Caco-2 (cell line): ENCODE results near the gene SYNGR1. TPM values are rescaled to one million over a fixed set of nuclear protein-coding genes. Genes with fewer than 3 reads are reported as not detected.

Experiments used
- BruUV-seq: library from RNA; stranded (reverse); fragments of 400-500 nt; replicated peaks from 2 replicates; lab custom pipeline; 2021; lab: Mats Ljungman, UMichigan
- CTCF ChIA-PET: fragments of 300-600 bp; sonication (Branson Sonifier 250); formaldehyde crosslinking; loops from one replicate; lab custom pipeline; 2022; ENCODE audit warnings: antibody characterized with exemption; lab: Charles Lee
- POLR2A ChIA-PET: fragments of 300-600 bp; sonication (Branson Sonifier 250); formaldehyde crosslinking; loops from one replicate; lab custom pipeline; 2022; ENCODE audit warnings: antibody characterized with exemption; lab: Charles Lee
- DNase-seq, 2 experiments: peaks; one replicate each; pipeline versions ENCODE4 v3.0.0 to v3.0.0-alpha.2; 2020 to 2022
- H3K27me3 ChIP-seq: replicated peaks from 2 replicates; pipeline ENCODE4 v1.6.0; 2011; ENCODE audit warnings: low read length; ENCODE audit not compliant: control insufficient read depth, insufficient read depth
- H3K36me3 ChIP-seq: 2 replicates; pipeline ENCODE4 v1.5.1; 2011; ENCODE audit warnings: low read length; ENCODE audit not compliant: control insufficient read depth, insufficient read depth
- H3K4me1 ChIP-seq: fragments of 250-450 bp; sonication (Bioruptor Pico); 2 replicates; pipeline ENCODE4 v1.5.1; 2020; ENCODE audit warnings: mild to moderate bottlenecking
- H3K4me3 ChIP-seq: 2 replicates; pipeline ENCODE4 v1.5.1; 2011; ENCODE audit warnings: low read depth, mild to moderate bottlenecking, control low read depth, low read length
- H3K9me3 ChIP-seq: fragments of 250-450 bp; sonication (Bioruptor Pico); 2 replicates; pipeline ENCODE4 v1.5.1; 2020; ENCODE audit warnings: mild to moderate bottlenecking, moderate library complexity
- H3K27ac Mint-ChIP-seq: one replicate; pipeline ENCODE4 v1.8.0; 2022; ENCODE audit warnings: mixed read lengths; ENCODE audit not compliant: unreplicated experiment
- H3K27me3 Mint-ChIP-seq: one replicate; pipeline ENCODE4 v1.8.0; 2022; ENCODE audit warnings: mixed read lengths; ENCODE audit not compliant: insufficient read depth, unreplicated experiment
- H3K36me3 Mint-ChIP-seq: one replicate; pipeline ENCODE4 v1.8.0; 2022; ENCODE audit warnings: mild to moderate bottlenecking, mixed read lengths; ENCODE audit not compliant: insufficient read depth, unreplicated experiment
- H3K4me1 Mint-ChIP-seq: one replicate; pipeline ENCODE4 v1.8.0; 2022; ENCODE audit warnings: low read depth, mixed read lengths; ENCODE audit not compliant: unreplicated experiment
- H3K4me3 Mint-ChIP-seq: one replicate; pipeline ENCODE4 v1.8.0; 2022; ENCODE audit warnings: mild to moderate bottlenecking, moderate library complexity, mixed read lengths; ENCODE audit not compliant: unreplicated experiment
- H3K9me3 Mint-ChIP-seq: one replicate; pipeline ENCODE4 v1.8.0; 2022; ENCODE audit warnings: mixed read lengths; ENCODE audit not compliant: unreplicated experiment
- CTCF ChIP-seq, 2 experiments: fragments of 200-600 bp in 1 of 2; IDR thresholded peaks; 1 replicate in 1 of 2; 2 replicates in 1 of 2; pipeline versions ENCODE4 v1.5.1 to v1.8.0; 2011 to 2022; ENCODE audit warnings: antibody characterized with exemption in 1 of 2, control low read depth in 1 of 2, inconsistent platforms in 1 of 2, low read depth in 1 of 2, low read length in 1 of 2, mild to moderate bottlenecking in 1 of 2, moderate library complexity in 1 of 2; ENCODE audit not compliant: insufficient read depth in 1 of 2, severe bottlenecking in 1 of 2, unreplicated experiment in 1 of 2
- intact Hi-C: fragments of 100-400 bp; cut with micrococcal nuclease; formaldehyde crosslinking; loops from one replicate; pipeline ENCODE4 v1.10.0; 2022; ENCODE audit not compliant: unreplicated experiment
- total RNA-seq: library from RNA; stranded (reverse); gene quantifications from 2 replicates; pipeline ENCODE4 v1.2.3, GENCODE V29; 2022

SYNGR1 gene
- total RNA-seq, 1 experiment from 2014 or later: 20.2 TPM

- intact Hi-C loops: loop anchor here (10.0 kb wide), 2 partner anchors 51 to 181 kb away; partner anchors contain the start of genes ATF4 and TAB1
- no peak overlapping the region for H3K4me3 Mint-ChIP-seq
Measured at GRCh38 chr22:39344046-39344390, 5.8 kb upstream of the SYNGR1 start.

GRCh38 chr22:39345231-39345630, 4.6 kb upstream of the SYNGR1 start:
- POLR2A ChIA-PET: interaction anchor here (1.2 kb wide), 1 partner anchor 25 kb away, joined by 4 read pairs; no protein-coding TSS in a partner anchor
- no TSS peak for BruUV-seq
- no peak for TF ChIP-seq CTCF (IDR thresholded peaks at IDR 0.05; ENCODE audit: insufficient read depth in 1 of 2, low read depth in 1 of 2, low read length in 1 of 2, severe bottlenecking in 1 of 2, unreplicated experiment in 1 of 2)
- no peaks in the 10 kb centered on the region for H3K9me3 Mint-ChIP-seq
- H3K4me1 ChIP-seq: peaks cover 10% of the 10 kb centered on the region
- H3K36me3 ChIP-seq: no peaks in the 10 kb centered on the region
- no peak overlapping the region for H3K27ac Mint-ChIP-seq
- H3K27me3 Mint-ChIP-seq: no peaks in the 10 kb centered on the region
- no peak for DNase-seq
- H3K9me3 ChIP-seq: no peaks in the 10 kb centered on the region
- H3K4me3 Mint-ChIP-seq: no peak overlapping the region
- H3K4me1 Mint-ChIP-seq: peaks cover 12% of the 10 kb centered on the region
- no peaks in the 10 kb centered on the region for H3K36me3 Mint-ChIP-seq
- no peaks in the 10 kb centered on the region for H3K27me3 ChIP-seq
- H3K4me3 ChIP-seq: no peak overlapping the region
- CTCF ChIA-PET: no interaction called here
- intact Hi-C loops: loop anchor here (10.0 kb wide), 2 partner anchors 50 to 180 kb away; partner anchors contain the start of genes ATF4 and TAB1

More at GRCh38 chr22:39344046-39344390, 5.8 kb upstream of the SYNGR1 start:
- no peak overlapping the region for H3K4me3 ChIP-seq
- H3K9me3 Mint-ChIP-seq: no peaks in the 10 kb centered on the region
- no peaks in the 10 kb centered on the region for H3K27me3 ChIP-seq
- peak overlapping the region; percentile 53 for H3K27ac Mint-ChIP-seq
- no peak for TF ChIP-seq CTCF (IDR thresholded peaks at IDR 0.05; ENCODE audit: insufficient read depth in 1 of 2, low read depth in 1 of 2, low read length in 1 of 2, severe bottlenecking in 1 of 2, unreplicated experiment in 1 of 2)
- H3K27me3 Mint-ChIP-seq: no peaks in the 10 kb centered on the region
- no peaks in the 10 kb centered on the region for H3K9me3 ChIP-seq
- DNase-seq: no peak
- no peaks in the 10 kb centered on the region for H3K36me3 ChIP-seq
- peaks cover 12% of the 10 kb centered on the region for H3K4me1 Mint-ChIP-seq
- H3K4me1 ChIP-seq: peaks cover 10% of the 10 kb centered on the region
- ChIA-PET CTCF (interaction anchor here (0.5 to 2.1 kb wide), 18 partner anchors 11 to 185 kb away, joined by 3 to 12 read pairs (median 4); partner anchors contain the start of genes RPL3 and TAB1), POLR2A (interaction anchor here (0.6 to 1.9 kb wide), 2 partner anchors 17 to 24 kb away, joined by 3 to 14 read pairs; partner anchors contain the start of gene RPL3)
- H3K36me3 Mint-ChIP-seq: no peaks in the 10 kb centered on the region
- BruUV-seq: no TSS peak

DNA sequence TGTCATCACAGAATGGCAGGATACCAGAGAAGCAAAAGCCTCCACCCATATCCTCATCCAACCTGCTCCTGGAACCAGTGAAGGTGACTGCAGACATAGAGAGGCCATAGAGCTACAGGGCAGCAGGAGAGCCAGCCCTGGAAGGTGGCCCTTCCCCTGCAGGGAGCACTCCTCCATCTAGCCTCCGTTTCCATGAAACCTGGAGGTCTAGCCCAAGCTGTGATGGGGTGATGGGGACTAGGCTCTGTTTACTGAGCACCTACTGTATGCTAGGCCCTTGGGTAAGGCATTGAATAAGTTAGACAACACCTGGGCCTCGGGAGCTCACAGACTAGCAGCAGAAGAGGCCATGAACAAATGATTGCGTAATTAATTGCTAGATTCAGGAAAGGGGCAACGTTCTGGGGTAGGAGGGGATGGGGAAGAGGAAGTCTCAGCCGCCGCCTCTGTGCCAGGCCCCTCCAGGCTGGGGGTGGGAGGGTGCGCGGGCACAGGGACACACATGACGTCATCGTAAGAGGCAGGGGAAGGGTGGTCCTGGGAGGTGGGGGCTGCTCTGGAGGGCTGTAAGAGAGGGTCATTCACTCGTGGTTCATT, 784 bp upstream of the SYNGR1 start:
- Histone ChIP-seq H3K9me3 (no peaks in the 10 kb centered on the region), H3K4me1 (peaks cover 6% of the 10 kb centered on the region), H3K4me3 (peak overlapping the region; percentile 74), H3K36me3 (no peaks in the 10 kb centered on the region; the same call in 1 of the 2 replicates), H3K27me3 (no peaks in the 10 kb centered on the region)
- Mint-ChIP-seq H3K4me1 (peaks cover 5% of the 10 kb centered on the region), H3K27ac (peak overlapping the region; percentile 48), H3K9me3 (no peaks in the 10 kb centered on the region), H3K36me3 (no peaks in the 10 kb centered on the region), H3K4me3 (peak overlapping the region; percentile 80), H3K27me3 (no peaks in the 10 kb centered on the region)
- ChIA-PET POLR2A (no interaction called here), CTCF (interaction anchor here (0.6 to 1.3 kb wide), 3 partner anchors 174 to 180 kb away, joined by 3 to 5 read pairs (median 4); no protein-coding TSS in a partner anchor)
- TF ChIP-seq CTCF (IDR thresholded peaks at IDR 0.05; ENCODE audit: insufficient read depth in 1 of 2, low read depth in 1 of 2, low read length in 1 of 2, severe bottlenecking in 1 of 2, unreplicated experiment in 1 of 2): no peak
- intact Hi-C loops: loop anchor here (10.0 kb wide), 2 partner anchors 46 to 176 kb away; partner anchors contain the start of genes ATF4 and TAB1
- no peak for DNase-seq
- no TSS peak for BruUV-seq
